HG03066 (cell line): ENCODE measurements around the gene HEMK1.

Source experiments
- ATAC-seq: cut with Tn5 transposase; IDR thresholded peaks from one replicate; pipeline ENCODE4 v1.9.1; 2021; ENCODE audit warnings: low read depth; ENCODE audit not compliant: unreplicated experiment

The HEMK1 gene

GRCh38 chr3:50542177-50543034, 26.9 kb upstream of the HEMK1 start:
- no peak for ATAC-seq

DNA sequence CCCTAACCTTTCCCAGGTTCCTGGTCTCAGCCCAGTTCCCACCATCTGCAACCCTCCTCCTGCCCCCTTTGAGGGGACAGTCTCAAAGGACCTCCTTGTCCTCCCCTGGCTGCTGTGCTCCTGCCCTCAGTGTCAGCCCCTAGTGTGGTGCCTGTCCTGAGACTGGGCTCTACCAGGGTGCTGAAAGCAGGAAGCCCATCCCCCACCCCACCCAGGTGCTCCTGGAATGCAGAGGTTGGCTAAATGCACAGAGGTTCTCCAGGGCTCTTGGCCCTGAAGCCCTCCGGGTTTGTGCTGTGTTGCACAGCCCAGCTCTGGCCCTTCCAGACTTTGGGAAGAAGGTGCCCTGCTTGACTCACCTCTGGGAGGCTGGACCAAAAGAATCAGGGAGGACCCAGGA, 23.5 kb upstream of the HEMK1 start:
- no peak for ATAC-seq

- no peak for ATAC-seq
Observed at GRCh38 chr3:50549226-50549625, 20.1 kb upstream of the HEMK1 start.

DNA sequence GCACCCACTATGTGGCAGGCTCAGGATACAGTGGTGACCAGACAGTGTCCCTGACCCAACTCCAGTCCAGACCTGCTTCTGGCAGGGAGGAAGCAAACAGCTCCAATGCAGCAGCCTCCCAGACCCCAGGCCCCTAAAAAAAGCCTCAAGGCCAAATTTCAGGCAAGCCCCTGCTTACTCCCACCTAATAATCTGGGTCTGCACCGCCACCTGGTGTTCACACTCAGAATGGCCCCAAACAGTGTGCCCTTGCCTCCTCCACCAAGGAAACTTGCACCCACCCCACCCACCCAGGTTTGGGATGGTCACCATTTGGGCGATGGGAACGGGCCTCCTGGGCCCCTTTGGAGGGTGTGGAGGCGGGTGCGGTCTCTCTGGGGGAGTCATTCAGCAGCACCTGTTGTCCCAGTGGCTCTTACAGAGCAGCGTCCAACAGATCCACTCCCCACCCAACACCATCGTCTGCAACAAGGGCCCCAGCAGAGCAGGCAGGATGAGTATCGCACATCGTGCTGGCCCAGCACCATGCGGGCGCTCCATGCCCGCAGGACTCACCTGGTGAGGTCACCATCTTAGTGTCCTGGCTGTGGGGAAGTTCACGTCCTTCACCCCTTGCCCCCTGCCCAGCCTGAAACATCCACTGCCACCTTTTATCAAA, 19.1 kb upstream of the HEMK1 start:
- no peak for ATAC-seq

- no peak for ATAC-seq
Observed at GRCh38 chr3:50551054-50551659, 18.2 kb upstream of the HEMK1 start.

DNA sequence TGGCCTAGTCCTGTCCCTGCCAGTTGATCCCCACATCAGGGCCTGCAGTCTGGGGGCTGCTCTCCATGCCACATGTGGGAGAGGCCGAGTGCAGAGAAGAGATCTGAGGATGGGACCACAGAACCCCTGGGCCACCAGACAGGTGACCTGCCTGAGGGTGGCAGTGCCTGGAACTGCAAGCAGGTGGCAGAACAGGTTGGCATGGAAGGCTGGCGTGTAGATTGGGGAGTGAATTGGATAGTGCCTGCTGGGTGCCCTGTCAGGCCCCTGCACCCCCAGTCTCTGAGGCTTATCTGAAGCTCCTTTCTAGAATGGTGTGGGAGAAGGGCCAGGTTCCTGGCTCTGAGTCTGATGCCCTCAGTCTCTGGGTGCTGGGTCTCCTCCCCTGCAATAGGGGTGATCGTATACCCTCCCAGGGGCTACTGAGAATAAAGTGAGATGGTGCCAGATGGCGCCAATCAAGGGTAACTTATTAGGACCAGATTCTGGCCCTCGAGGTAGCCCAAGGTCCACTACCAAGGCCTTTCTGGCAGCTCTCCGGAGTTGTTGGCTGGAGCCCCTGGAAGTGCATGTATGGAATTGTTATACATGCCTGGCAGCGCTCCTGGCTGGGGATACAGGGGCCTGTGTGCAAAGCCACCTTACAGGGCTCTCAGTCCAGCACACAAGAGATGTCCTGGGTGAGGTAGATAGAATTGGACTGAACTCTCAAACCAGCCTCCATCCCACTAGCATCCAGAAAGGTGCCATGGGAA, 17.5 kb upstream of the HEMK1 start:
- ATAC-seq: no peak

DNA sequence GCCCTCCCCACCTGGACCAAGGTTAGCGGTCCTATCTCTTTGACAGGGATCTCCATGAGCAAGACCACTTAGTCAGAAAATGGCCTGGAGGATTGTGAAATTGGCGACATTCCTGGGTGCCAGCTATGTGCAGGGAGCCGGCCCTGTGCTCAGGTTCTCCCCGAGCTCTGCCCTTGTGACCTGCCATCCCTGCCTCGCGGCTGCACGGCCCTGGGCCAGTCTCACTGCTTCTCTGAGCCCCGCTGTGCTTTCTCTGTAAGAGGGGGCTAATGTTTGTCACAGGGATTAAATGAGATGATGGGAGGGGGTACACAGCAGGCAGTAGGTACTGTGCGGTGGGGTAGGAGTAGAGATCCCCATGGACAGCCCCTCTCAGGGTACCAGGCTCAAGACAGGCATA, 16.7 kb upstream of the HEMK1 start:
- ATAC-seq: no peak

DNA sequence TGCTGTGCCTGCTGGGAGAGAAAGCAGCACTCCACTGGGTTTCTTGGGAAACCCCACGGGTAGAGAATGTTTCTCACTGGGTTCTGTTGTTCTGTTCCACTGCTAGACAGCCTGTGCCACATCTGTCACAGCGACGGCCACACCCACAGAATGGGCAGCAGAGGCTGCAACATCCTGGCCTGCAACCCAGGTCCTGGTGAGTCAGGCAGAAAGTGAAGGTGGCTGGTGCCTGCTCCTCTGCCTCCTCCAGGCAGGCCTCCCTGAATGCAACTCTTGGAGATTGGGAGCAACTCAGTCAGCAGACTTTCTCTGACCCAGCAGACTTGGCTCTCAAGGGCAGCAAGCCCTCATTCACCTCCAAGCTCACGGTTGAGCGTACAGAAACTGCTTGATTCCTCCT, 14.8 kb upstream of the HEMK1 start:
- ATAC-seq: no peak

- ATAC-seq: no peak
Observed at GRCh38 chr3:50557106-50557505, 12.2 kb upstream of the HEMK1 start.

- ATAC-seq: no peak
Observed at GRCh38 chr3:50557915-50558314, 11.4 kb upstream of the HEMK1 start.

DNA sequence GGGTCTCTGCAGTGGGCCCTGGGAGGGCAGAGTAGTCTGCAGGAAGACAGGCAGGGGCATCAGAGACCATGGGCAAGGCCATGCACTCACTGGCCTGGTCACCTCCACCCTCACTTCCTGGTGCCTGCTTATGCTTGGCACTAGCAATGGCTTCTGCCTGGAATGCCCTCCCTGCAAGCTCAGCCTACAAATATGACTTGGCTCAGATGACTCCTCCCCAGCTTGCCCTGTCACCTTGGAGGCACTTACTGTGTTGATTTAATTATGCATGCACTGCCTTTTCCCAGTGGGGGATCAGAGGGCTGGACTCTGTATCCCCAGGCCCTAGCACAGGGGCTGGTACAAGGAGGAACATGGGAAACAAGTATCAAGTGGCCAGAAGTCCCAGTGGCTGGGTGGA, 9.6 kb upstream of the HEMK1 start:
- ATAC-seq: no peak

- ATAC-seq: no peak
Observed at GRCh38 chr3:50562861-50563260, 6.5 kb upstream of the HEMK1 start.

- ATAC-seq: no peak
Observed at GRCh38 chr3:50563867-50564266, 5.5 kb upstream of the HEMK1 start.

DNA sequence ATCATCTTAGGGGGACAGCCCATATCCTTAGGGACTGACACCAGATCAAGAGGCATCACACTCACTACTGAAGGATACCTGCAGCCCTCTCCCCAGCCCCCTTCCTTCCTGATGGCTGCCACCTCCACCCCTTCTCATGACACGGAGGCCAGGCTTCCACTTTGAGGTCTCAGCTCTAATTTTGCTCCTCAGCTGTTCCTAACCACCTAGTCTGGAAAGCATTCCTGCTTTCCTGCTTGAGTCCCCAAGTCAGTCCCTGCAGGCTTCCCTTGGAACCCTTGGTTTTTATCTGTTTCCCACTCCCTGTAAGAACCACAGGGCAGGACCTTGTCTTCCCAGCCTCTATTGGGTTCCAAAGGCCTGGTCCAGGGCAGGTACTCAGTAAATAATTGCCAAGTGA, 5.0 kb upstream of the HEMK1 start:
- ATAC-seq: no peak

- ATAC-seq: no peak
Observed at GRCh38 chr3:50567011-50567385, 2.3 kb upstream of the HEMK1 start.

DNA sequence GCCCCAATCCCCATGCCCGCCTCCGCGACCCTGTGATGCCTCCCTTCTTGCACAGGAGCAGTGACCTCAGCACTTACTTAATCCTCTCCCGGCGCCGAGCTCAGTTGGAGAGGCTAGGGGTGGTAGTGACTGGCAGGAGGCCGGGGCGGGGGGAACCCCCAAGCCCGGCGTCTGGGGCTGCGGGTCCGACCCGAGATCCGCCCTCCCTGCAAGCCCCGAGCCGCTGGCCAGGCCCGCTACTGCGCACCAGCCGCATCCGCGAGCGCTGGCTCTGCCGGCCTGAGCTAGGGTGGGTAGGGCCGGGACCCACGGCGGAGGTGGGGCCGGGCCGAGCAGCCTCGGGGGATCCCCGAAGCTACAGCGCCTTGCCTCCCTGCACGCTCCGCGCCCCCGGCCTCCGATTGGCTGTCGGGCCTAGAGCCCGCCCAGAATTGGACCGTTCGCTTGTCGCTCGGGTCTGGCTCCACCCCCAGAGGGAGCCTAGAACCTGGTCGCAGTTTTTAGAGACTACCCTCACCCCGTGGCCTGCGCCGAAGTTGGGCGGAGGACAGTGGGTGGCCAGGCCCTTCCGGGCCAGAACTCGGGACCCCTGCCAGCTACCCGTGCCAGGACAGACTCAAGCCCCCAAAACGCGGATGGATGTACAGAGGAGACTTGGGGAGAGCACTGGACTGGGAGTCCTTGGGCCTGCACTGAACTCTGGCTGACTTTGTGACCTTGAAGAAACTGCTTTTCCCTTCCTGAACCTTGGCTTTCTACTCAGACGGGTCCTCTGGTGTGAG, 1.7 kb upstream of the HEMK1 start, which contains the start of gene C3orf18:
TSS of gene C3orf18 (minus strand) at position 362 of the 782 bp plus-strand sequence. CDS start 2,048 bp downstream, outside the sequence.
- ATAC-seq: peak; percentile 62

- no peak for ATAC-seq
Observed at GRCh38 chr3:50570508-50571279, 1.4 kb downstream of the HEMK1 start.

DNA sequence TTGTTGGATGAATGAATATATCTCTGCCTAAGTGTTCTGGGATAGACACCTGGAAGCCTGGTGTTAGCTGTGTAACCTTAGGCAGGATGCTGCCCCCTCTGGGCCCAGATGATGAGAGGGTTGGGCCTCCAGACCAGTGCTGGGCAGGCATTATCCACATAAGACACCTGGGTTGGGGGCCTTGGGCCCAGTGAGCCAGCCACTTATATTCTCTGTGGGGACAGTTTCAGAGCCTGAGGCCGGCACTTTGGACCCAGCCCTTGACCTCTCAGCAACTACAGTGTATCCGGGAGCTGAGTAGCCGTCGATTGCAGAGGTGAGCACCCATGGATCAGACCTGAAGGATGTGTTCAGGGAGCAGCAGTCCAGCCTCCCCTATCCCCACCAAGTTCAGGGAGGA, 2.2 kb downstream of the HEMK1 start:
- no peak for ATAC-seq

- no peak for ATAC-seq
Observed at GRCh38 chr3:50572158-50572557, 2.8 kb downstream of the HEMK1 start.
